Aorta (tissue), 5 donors: ENCODE data around the gene ASTN2. TPM values are rescaled to one million over a fixed set of nuclear protein-coding genes. Genes with fewer than 3 reads are reported as not detected.

Source experiments
- ATAC-seq: fragments of 200-7000 bp; cut with Tn5 transposase; one replicate; pipeline ENCODE4 v1.9.1; 2022; ENCODE audit warnings: moderate library complexity; ENCODE audit not compliant: low FRiP score
- DNase-seq, 2 donors: peaks; one replicate each; pipeline ENCODE4 v3.0.0-alpha.2; 2020
- H3K27ac ChIP-seq, 2 donors: one replicate each; pipeline ENCODE4 v1.5.1; 2013; ENCODE audit warnings: low read length in 2 of 2, mild to moderate bottlenecking in 2 of 2, moderate library complexity in 2 of 2, control low read depth in 1 of 2, inconsistent platforms in 1 of 2, low read depth in 1 of 2
- H3K27me3 ChIP-seq, 2 donors: one replicate each; pipeline ENCODE4 v1.6.1; 2013; ENCODE audit warnings: control low read depth in 1 of 2, low read length in 1 of 2, mild to moderate bottlenecking in 1 of 2, moderate library complexity in 1 of 2; ENCODE audit not compliant: insufficient read depth in 2 of 2, control insufficient read depth in 1 of 2
- H3K36me3 ChIP-seq, 2 donors: one replicate each; pipeline ENCODE4 v1.6.1; 2013; ENCODE audit warnings: control low read depth in 1 of 2, low read length in 1 of 2, mild to moderate bottlenecking in 1 of 2; ENCODE audit not compliant: insufficient read depth in 2 of 2, control insufficient read depth in 1 of 2
- H3K4me1 ChIP-seq, 2 donors: one replicate each; pipeline ENCODE4 v1.6.1; 2013; ENCODE audit warnings: low read length in 2 of 2, control low read depth in 1 of 2, mild to moderate bottlenecking in 1 of 2, moderate library complexity in 1 of 2; ENCODE audit not compliant: insufficient read depth in 2 of 2, control insufficient read depth in 1 of 2
- H3K4me3 ChIP-seq, 2 donors: one replicate each; pipeline ENCODE4 v1.5.1; 2013; ENCODE audit warnings: low read length in 2 of 2, control low read depth in 1 of 2, mild to moderate bottlenecking in 1 of 2
- H3K9me3 ChIP-seq: one replicate; pipeline ENCODE4 v1.6.1; 2013; ENCODE audit warnings: mild to moderate bottlenecking, low read length; ENCODE audit not compliant: control insufficient read depth
- WGBS, 2 donors: extraction: QIAGEN DNeasy Blood & Tissue Kit; methylation state at CpG; one replicate each; pipeline ENCODE4 v1.1.7; 2013; 5-methylcytosine and 5-hydroxymethylcytosine counted together
- intact Hi-C, 2 donors: fragments of 100-400 bp; cut with DNase I; formaldehyde crosslinking; loops; one replicate each; pipeline versions ENCODE4 v1.14.2 to v1.15.0; 2022
- polyA plus RNA-seq, 2 donors: library from polyadenylated mRNA; stranded (reverse); fragments of 200-250 nt; gene quantifications; one replicate each; pipeline ENCODE4 v1.2.3, GENCODE V29; 2013
- total RNA-seq, 2 donors: library from RNA; stranded (reverse); fragmentation: NEBNext Ultra II Directional; extraction: Animal tissue kit (Norgen Biotek cat#: 25700); gene quantifications; one replicate each; pipeline ENCODE4 v1.2.1, GENCODE V29; 2021
- donor health status: healthy with polysubstance abuse.
- donor health status: Bipolar disorder and iron deficiency.
- donor health status: DM: no; HTN: no; CAD: no.
- donor health status: DM: no; HTN: no; CAD: no.
- donor health status: DM: yes; HTN: yes; CAD: no.

ASTN2 gene
- total and polyA plus RNA-seq, 4 donors = 1.0 to 7.5 (median 4.4) TPM

DNA sequence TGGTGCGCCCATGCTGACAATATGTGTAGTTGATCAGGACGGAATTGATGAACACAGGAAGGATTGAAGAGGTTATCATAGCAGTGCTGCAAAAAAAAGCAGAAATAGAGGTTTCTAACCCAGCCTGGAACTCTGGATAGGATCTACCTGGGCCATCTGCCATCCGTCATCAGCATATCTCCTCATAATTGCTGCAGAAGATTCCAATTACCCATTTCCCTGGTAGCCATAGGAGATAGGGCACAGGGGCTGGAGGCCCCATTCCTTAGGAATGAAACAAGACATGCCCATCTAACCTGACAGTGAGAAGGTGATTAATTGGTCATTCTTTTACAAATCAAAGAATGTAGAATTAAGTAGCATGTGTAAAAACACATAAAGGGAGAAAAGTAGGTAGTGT is 788.1 kb downstream of the ASTN2 start:
- Histone ChIP-seq H3K4me3 (no peak overlapping the region), H3K36me3 (no peaks in the 10 kb centered on the region), H3K27ac (no peak overlapping the region), H3K9me3 (no peaks in the 10 kb centered on the region), H3K4me1 (no peaks in the 10 kb centered on the region), H3K27me3 (peaks cover 0 to 1% of the 10 kb centered on the region in 2 donors)
- ATAC-seq = no peak
- no peak for DNase-seq
- intact Hi-C loops = no loop called here
- 97 to 100% methylated on average over 3 of the region's 3 CpGs for WGBS, 2 donors

DNA sequence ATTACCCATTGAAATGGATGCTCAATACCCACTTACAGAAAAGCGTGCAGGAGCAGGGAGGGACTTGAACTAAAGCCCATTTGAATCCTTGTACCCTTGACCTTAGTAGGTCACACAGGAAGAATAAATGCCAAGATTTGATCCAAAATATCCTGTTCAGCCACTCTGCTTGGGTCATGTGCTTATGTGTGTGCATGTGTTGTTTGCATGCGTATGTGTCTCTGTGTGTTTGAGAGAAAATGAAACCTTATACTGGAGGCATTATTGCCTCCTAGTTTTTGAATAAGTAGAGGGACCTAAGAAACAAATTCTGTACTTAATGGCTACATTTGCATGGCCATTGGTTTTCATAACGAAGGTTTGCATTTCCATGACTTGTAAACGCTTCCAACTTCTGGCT is 791.1 kb downstream of the ASTN2 start:
- H3K4me1 ChIP-seq = no peaks in the 10 kb centered on the region
- DNase-seq (no peak), ATAC-seq (peak; percentile 16)
- intact Hi-C loops = no loop called here
- no peaks in the 10 kb centered on the region for H3K9me3 ChIP-seq
- WGBS, 2 donors = 95% methylated on average over 4 of the region's 4 CpGs
- H3K36me3 ChIP-seq = no peaks in the 10 kb centered on the region
- no peak overlapping the region for H3K4me3 ChIP-seq
- H3K27me3 ChIP-seq = peaks cover 0 to 1% of the 10 kb centered on the region in 2 donors
- no peak overlapping the region for H3K27ac ChIP-seq

- intact Hi-C loops = no loop called here
- ATAC-seq (no peak), DNase-seq (no peak)
- H3K27me3 ChIP-seq = no peaks in the 10 kb centered on the region
- no peaks in the 10 kb centered on the region for H3K4me1 ChIP-seq
- H3K4me3 ChIP-seq = no peak overlapping the region
- no peaks in the 10 kb centered on the region for H3K9me3 ChIP-seq
- no peak overlapping the region for H3K27ac ChIP-seq
- WGBS, 2 donors = 93 to 95% methylated on average over 3 of the region's 3 CpGs
- H3K36me3 ChIP-seq = no peaks in the 10 kb centered on the region
Measured at GRCh38 chr9:116617389-116617788, 797.5 kb downstream of the ASTN2 start.

- intact Hi-C loops = no loop called here
- DNase-seq (no peak), ATAC-seq (no peak)
- H3K4me1 ChIP-seq = no peaks in the 10 kb centered on the region
- no peak overlapping the region for H3K27ac ChIP-seq
- WGBS, 2 donors = 82 to 89% methylated on average over 5 of the region's 5 CpGs
- H3K36me3 ChIP-seq = no peaks in the 10 kb centered on the region
- no peak overlapping the region for H3K4me3 ChIP-seq
- no peaks in the 10 kb centered on the region for H3K9me3 ChIP-seq
- H3K27me3 ChIP-seq = no peaks in the 10 kb centered on the region
Measured at GRCh38 chr9:116616304-116616914, 798.4 kb downstream of the ASTN2 start.

DNA sequence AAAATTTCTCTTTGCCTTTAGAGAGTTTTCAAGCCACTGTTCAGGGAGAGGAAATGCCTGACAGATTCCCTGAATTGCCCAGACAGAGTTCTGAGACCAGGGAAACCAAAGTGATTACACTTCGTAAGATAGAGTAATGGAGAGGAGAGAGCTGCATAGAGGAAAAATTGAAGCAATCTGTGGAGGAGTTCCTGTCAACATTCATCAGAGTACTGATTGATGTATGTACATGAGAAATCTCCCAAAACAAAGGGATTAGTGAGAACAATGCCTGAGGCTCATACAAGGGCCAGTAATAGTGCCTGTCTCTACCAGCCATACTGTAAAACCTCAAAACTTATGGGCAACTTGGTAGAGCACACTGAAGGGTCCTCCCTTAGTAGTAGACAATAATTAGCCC is 806.8 kb downstream of the ASTN2 start:
- H3K27me3 ChIP-seq = no peaks in the 10 kb centered on the region
- no peaks in the 10 kb centered on the region for H3K4me1 ChIP-seq
- H3K27ac ChIP-seq = no peak overlapping the region
- no peaks in the 10 kb centered on the region for H3K36me3 ChIP-seq
- WGBS, 2 donors = 95 to 100% methylated on average over 1 of the region's 1 CpG
- DNase-seq (no peak), ATAC-seq (no peak)
- H3K4me3 ChIP-seq = no peak overlapping the region
- no peaks in the 10 kb centered on the region for H3K9me3 ChIP-seq
- intact Hi-C loops = no loop called here

DNA sequence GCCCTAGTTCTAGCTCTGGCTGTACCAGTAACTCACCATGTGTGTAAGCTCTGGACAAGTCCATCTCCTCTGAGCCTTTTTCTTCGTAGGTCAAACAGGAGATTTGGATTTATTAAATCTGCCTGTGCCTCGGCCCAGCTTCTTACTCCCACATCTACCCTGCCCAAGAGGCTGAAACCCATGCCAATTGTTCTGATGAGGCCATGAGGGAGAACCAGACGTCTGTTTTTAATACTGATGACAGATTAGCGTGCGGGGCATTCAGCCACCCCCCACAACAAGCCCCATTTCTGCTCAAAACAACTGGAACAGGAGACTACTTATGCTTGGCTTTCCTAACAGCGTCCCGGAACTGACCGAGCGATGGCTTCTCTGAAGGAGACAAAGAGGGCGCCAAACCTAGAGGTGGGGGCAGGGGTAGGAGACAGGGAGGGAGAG is 808.9 kb downstream of the ASTN2 start:
- intact Hi-C loops = no loop called here
- Histone ChIP-seq H3K9me3 (no peaks in the 10 kb centered on the region), H3K27ac (no peak overlapping the region), H3K36me3 (no peaks in the 10 kb centered on the region), H3K4me3 (no peak overlapping the region), H3K4me1 (no peaks in the 10 kb centered on the region), H3K27me3 (no peaks in the 10 kb centered on the region)
- WGBS, 2 donors = 26 to 30% methylated on average over 10 of the region's 10 CpGs
- DNase-seq (no peak), ATAC-seq (peak; percentile 50)

- whole genome bisulfite sequencing, 2 donors = 95 to 97% methylated on average over 3 of the region's 3 CpGs
- Histone ChIP-seq H3K27ac (no peak overlapping the region), H3K9me3 (no peaks in the 10 kb centered on the region), H3K4me1 (no peaks in the 10 kb centered on the region), H3K36me3 (no peaks in the 10 kb centered on the region), H3K4me3 (no peak overlapping the region), H3K27me3 (no peaks in the 10 kb centered on the region)
- DNase-seq = no peak
- ATAC-seq = no peak
- intact Hi-C loops = no loop called here
Measured at GRCh38 chr9:116605060-116605459, 809.8 kb downstream of the ASTN2 start.

GRCh38 chr9:116604251-116604650 is 810.6 kb downstream of the ASTN2 start:
- WGBS, 2 donors = 93 to 96% methylated on average over 2 of the region's 2 CpGs
- H3K27ac ChIP-seq = no peak overlapping the region

DNA sequence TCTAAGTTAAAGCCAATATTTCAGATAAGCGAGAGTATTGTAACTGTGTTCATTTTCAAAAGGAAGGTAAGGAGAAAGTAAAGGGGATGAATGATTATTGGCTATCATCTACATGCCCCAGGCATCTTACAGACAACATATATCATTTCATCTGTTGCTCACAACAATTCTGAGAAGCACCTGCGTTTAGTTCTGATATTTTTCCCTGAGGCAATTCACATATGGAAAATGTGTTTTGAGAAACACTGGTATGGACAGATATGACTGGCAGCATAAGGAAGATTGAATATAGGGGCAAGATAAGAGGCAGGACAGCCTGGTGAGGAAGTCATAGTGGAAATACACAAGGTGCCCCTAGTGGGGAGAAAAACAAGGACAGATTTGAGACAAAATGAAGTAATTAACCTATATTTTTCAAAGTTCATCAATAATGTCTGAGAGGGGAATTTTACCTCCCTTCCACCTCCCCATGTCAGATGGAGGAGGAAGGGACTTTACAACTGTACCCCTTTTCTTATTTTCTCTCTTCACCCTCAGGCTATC is 815.4 kb downstream of the ASTN2 start:
- intact Hi-C loops = no loop called here
- Histone ChIP-seq H3K9me3 (no peaks in the 10 kb centered on the region), H3K4me1 (no peaks in the 10 kb centered on the region), H3K4me3 (no peak overlapping the region), H3K36me3 (no peaks in the 10 kb centered on the region), H3K27me3 (no peaks in the 10 kb centered on the region), H3K27ac (no peak overlapping the region)
- 81 to 90% methylated on average over 2 of the region's 2 CpGs for WGBS, 2 donors
- DNase-seq = no peak
- no peak for ATAC-seq

More at GRCh38 chr9:116604251-116604650, 810.6 kb downstream of the ASTN2 start:
- DNase-seq (no peak), ATAC-seq (no peak)
- no peaks in the 10 kb centered on the region for H3K4me1 ChIP-seq
- H3K36me3 ChIP-seq = no peaks in the 10 kb centered on the region
- no peaks in the 10 kb centered on the region for H3K9me3 ChIP-seq
- no peaks in the 10 kb centered on the region for H3K27me3 ChIP-seq
- no peak overlapping the region for H3K4me3 ChIP-seq
- intact Hi-C loops = no loop called here
